GM21786 (cell line): ENCODE measurements around the gene TFRC.
"Not testable (repeated sequence)": the region's sequence is repeated elsewhere in the genome, so short reads cannot be mapped to it uniquely, and the experiment has no call there.

Source experiments
- ATAC-seq: cut with Tn5 transposase; IDR thresholded peaks from one replicate; pipeline ENCODE4 v1.9.1; 2021; ENCODE audit not compliant: unreplicated experiment

The TFRC gene

DNA sequence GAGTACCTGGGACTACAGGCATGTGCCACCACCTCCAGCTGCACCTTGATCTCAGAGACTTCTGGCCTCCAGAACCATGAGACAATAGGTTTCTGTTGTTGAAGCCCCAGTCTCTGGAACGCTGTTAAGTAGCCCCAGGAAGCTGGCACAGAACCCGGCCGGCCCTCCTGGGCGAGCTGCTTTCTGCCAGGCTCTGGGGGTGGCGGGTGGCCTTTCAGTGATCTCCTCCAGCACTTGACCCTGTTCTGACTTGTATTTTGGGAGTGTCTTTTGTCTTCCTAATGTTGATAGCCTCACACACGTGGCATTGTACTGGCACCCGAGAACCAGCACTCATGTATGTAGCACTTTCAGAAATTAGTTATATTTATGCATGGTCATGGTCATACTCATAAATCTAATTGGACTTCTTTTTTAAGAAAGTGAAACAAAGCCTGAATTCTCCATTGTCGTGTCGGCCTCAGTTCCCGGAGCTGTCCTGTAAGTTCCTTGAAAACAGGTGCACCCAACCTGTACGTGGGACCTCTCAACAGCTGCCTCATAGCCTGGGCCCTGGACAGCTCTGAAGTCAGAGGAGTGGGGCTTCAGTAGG is 74.0 kb downstream of the TFRC start:
- ATAC-seq: no peak

DNA sequence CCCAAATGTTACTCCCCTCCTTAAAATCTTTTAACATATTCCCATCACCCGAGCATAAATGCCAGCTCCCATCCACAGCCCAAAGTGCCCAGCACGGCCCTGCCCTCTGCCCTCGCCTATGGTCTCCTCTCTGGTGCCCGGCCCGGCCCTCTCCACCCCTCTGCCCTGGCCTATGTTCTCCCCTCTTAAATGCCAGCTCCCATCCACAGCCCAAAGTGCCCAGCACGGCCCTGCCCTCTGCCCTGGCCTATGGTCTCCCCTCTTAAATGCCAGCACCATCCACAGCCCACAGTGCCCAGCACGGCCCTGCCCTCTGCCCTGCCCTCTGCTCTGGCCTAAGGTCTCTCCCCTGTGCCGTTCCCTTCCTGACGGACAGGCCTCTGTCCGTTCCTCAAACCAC is 76.6 kb downstream of the TFRC start:
- not testable (repeated sequence) for ATAC-seq

DNA sequence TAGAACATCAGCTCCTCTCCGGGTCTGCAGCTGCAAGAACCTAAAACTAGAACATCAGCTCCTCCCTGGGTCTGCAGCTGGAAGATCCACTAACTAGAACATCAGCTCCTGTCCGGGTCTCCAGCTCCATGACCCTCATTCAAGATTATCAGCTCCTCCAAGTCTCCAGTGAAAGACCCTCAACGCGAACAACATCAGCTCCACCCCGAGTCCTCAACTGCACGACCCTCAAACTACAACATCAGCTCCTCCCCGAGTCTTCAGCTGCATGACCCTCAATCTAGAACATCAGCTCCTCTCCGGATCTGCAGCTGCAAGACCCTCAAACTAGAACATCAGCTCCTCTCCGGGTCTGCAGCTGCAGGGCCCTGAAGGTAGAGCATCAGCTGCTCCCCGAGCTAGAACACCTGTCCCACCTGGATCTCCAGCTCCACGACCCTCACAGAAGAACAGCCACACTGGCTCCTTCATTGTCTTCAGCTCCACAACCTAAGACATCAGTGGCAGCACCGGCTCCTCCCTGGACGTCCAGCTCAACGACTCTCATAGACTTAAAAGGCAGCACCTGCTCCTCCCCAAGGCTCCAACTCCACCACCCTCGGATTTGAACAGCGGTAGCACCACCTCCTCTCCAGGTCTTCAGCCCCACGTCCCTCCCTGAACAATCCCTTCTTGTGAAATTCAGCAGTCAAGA is 77.4 kb downstream of the TFRC start:
- not testable (repeated sequence) for ATAC-seq

DNA sequence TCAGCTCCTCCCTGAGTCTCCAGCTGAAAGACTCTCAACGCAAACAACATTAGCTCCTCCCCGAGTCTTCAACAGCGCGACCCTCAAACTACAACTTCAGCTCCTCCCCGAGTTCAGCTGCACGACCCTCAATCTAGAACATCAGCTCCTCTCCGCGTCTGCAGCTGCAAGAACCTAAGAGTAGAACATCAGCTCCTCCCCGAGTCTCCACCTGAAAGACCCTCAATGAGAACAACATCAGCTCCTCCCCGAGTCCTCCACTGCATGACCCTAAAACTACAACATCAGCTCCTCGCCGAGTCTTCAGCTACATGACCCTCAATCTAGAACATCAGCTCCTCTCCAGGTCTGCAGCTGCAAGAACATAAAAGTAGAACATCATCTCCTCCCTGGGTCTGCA is 78.3 kb downstream of the TFRC start:
- ATAC-seq: no peak

DNA sequence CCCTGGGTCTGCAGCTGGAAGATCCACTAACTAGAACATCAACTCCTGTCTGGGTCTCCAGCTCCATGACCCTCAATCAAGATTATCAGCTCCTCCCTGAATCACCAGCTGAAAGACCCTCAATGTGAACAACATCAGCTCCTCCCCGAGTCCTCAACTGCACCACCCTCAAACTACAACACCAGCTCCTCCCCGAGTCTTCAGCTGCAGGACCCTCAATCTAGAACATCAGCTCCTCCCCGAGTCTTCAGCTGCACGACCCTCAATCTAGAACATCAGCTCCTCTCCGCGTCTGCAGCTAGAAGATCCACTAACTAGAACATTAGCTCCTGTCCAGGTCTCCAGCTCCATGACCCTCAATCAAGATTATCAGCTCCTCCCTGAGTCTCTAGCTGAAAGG is 79.2 kb downstream of the TFRC start:
- ATAC-seq: not testable (repeated sequence)

DNA sequence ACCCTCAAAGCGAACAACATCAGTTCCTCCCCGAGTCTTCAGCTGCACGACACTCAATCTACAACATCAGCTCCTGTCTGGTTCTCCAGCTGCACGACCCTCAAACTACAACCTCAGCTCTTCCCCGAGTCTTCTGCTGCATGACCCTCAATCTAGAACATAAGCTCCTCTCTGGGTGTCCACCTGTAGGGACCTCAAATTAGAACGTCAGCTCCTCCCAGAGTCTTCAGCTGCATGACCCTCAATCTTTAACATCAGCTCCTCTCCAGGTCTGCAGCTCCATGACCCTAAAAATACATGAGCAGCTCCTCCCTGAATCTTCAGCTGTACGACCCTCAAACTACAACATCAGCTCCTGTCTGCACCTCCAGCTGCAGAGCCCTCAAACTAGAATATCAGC is 80.7 kb downstream of the TFRC start:
- not testable (repeated sequence) for ATAC-seq

DNA sequence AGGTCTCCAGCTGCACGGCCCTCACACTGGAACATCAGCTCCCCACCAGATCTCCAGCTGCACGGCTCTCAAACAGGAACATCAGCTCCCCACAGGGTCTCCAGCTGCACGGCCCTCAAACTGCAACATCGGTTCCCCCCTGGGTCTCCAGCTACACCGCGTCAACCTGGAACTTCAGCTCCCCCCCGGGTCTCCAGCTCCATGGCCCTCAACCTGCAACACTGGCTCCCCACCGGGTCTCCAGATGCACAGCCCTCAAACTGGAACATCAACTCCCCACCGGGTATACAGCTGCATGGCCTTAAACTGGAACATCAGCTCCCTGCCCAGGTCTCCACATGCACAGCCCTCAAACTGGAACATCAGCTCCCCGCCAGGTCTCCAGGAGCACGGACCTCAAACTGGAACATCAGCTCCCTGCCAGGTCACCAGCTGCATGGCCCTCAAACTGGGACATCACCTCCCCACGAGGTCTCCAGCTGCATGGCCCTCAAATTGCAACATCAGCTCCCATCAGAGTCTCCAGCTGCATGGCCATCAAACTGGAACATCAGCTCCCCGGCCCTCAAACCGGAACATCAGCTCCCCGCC is 81.4 kb downstream of the TFRC start:
- not testable (repeated sequence) for ATAC-seq

DNA sequence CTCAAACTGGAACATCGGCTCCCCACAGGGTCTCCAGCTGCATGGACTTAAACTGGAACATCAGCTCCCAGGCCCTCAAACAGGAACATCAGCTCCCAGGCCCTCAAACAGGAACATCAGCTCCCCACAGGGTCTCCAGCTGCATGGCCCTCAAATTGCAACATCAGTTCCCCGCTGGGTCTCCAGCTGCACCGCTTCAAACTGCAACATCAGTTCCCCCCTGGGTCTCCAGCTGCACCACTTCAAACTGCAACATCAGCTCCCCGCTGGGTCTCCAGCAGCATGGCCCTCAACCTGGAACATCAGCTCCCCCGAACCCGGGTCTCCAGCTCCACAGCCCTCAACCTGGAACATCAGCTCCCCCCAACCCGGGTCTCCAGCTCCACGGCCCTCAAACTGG is 82.0 kb downstream of the TFRC start:
- no peak for ATAC-seq
